GM12891 (cell line): ENCODE measurements around the gene WDPCP.

ENCODE experiments used
- POLR2A ChIP-seq: IDR thresholded peaks from 2 replicates; pipeline ENCODE4 v1.6.1; 2011; ENCODE audit warnings: low read depth, low read length, control low read depth
- TAF1 ChIP-seq: IDR thresholded peaks from 2 replicates; pipeline ENCODE4 v1.6.1; 2011; ENCODE audit warnings: low read depth, low read length, control low read depth

GRCh38 chr2:63249161-63249560 is 339.1 kb downstream of the WDPCP start:
- no peak for TF ChIP-seq POLR2A
- no peak for TF ChIP-seq TAF1
